GM21381 (cell line): ENCODE results near the gene METAP1D.
A peak's percentile ranks its signal among the peaks of the same experiment; 100 is the strongest.
"Not testable (repeated sequence)": the region's sequence is repeated elsewhere in the genome, so short reads cannot be mapped to it uniquely, and the experiment has no call there.

ENCODE experiments used
- ATAC-seq: cut with Tn5 transposase; IDR thresholded peaks from one replicate; pipeline ENCODE4 v1.9.1; 2021; ENCODE audit warnings: mild to moderate bottlenecking, moderate library complexity; ENCODE audit not compliant: unreplicated experiment

METAP1D gene

DNA sequence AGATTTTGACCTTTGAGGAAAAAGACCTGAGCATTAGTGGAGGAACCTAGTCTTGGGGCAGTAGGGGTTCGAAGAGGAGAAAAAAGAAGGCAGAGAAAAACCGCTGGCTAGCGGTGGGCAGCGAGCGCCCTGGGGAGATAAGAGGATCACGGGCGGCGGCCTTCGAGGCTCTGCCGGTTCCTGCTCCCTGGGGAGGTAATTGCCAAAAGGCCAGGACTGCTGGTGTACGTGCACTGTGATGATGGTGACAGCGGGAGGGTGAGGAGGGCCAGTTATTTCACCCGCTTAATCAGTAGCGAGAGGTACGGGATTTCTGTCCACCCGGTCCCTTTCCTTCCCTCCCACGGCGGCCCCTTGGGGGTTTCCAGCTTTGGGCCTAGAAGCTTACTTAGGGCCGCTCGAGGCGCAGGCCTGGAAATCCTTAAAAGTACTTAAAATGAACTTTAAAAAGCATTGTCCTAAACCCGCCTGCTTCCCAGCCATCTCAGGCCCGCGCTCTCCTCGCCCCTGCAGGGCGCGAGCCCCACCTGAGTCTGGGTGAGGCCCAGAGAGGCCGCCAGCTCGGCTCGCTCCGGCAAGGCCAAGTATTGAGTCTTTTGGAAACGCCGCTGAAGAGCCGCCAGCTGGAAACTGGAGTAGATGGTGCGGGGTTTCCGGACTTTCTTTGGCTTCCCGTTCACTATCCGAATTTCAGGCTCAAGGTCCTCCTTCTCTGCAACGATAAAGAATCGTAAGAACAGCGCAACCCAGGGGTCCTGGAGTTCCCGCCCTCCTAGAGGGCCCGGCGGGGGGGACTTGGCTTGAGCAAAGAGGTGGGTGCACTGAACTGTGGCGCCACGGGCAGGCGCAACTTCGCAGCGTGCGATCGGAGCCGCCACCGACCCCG lies 101.4 kb downstream of the METAP1D start:
- ATAC-seq = no peak

DNA sequence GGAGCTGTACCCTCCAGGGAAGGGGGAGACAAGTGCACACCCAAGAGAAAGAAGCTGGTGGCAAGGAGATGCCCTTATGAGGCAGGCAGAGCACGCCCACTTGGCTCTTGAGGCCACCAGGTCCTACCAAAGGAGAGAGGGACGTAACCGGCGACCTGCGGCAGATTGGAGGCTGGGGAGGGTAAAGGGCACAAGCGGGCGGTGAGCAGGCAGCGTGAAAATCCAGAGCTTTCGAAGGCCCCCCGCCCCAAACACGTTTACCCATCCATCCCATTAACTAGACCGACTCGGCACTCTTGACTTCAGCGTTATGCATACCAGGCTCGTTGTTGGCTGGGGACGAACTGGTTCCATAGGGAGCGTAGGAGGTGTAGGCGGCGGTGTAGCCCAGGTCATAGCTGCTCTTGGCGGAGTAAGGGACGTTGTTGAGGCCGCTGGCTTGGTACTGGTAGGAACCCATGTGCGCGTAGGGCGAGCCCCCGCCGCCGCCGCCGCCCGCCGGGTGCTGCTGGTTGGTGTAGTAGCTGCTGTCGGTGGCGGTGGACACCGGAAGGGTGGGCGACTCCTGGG lies 102.2 kb downstream of the METAP1D start:
- no peak for ATAC-seq

DNA sequence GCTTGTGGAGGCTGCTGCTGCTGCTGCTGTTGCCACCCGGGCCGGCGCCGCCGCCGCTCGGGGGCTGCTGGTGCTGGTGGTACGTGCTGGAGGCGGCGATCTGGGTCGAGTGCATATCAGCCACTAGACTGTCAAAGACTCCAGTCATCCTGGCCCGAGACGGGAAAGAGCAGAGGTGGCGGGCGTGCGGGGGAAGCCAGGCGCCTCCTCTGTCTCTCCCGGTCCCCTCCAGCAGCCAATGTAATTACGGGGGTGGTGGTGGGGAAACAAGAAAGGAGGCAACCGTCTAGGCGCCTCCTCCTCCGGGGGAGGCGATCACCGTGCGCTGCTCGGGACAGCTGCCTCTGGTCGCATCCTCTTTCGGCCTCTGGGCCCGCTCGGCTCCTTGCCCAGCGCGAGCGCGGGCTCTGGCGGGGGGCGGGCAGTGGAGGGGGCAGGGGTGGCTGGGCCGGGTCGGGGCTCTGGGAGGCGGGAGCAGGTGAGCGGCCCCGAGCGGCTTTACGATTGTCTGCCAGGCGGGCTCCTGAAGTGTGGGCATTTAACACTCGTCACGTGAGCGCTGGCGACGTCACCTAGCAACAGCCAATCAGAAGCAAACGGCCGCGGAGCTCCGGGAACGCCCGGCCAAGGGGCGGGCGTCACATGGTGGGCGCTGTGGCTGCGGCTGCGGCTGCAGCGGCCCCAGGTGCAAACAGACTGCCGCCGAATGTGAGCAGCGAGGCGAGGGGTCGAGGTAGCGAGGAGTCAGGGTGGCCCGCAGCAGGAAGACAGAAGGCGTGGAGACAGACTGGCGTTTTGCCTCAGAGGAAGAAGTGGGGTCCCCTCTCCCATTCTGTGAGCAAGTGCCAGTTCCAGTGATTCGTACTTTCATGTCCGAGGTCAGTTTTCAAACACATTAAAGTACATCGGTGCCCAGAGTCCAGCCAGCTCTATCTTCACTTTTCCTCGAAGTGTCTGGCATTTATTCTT lies 102.9 kb downstream of the METAP1D start, which contains the start of gene DLX2:
Gene DLX2, minus strand, starts transcription at position 510 of the 969 bp plus-strand sequence. Its CDS starts 362 bp downstream, at position 148.
- peak; percentile 63 for ATAC-seq

DNA sequence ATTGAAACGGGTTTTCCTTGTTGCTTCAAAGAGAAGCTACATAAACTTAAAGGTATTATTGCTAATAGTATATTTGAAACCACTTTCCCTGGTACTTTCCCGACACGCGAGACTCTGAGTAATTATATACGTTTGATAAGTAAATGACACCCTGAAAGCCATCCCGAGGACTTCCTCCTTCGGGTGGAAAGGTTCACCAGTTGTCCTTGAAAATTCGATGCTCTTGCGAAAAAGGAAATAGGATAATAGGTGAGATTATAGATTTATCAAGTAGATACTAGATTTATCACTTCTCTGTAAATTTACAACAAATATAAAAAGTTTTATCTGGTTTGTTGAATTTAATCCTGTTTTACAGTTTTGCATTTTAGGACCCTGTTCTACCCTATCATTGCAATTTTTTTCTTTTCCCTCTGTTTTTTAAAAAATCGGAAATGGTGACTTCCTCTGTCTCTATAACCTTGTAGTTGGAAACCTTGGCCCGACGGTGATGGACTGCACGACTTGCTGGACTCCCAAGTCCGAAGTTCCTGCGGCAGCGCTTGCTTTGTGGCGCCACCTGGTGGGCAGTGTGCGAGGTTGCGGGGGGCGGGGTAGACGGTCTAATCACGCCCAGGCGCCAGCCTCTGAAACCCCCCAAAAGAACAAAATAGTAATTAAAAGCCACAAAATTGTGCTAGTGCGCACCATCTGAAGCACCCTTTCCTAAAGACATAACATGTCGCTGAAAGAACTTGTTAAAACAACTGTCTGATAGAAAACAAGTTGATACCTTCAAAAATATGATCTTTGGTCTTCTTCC lies 103.9 kb downstream of the METAP1D start:
- no peak for ATAC-seq

DNA sequence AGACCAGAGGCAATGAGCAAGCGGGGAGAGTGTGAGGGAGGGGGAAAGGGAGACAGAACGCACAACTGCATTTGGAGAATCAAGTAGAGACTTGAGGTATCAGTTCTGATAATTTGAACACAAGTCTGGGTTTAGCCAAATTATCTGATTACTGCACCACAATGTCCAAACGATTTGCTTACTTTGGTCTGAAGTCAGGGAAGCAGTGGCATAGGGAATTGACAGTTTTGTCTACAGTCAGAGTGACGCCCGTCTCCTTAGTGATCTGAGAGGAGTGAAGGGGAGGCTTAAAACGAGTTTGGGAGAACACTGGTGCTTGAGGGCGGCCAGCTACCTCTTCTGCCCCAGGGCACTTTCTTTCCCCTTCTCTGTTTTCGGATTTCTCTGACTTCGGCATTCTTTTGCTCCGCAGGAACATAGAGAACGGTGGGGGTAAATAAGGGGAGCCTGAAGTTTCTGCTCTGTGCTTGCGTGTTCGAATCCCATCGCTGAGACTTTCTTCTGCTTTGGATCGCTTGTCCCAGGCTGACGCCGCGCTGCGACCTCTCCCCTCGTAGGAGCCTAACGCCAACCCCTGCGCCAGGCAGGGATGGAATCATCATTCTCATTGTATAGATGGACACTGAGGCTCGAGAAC lies 105.8 kb downstream of the METAP1D start:
- no peak for ATAC-seq

DNA sequence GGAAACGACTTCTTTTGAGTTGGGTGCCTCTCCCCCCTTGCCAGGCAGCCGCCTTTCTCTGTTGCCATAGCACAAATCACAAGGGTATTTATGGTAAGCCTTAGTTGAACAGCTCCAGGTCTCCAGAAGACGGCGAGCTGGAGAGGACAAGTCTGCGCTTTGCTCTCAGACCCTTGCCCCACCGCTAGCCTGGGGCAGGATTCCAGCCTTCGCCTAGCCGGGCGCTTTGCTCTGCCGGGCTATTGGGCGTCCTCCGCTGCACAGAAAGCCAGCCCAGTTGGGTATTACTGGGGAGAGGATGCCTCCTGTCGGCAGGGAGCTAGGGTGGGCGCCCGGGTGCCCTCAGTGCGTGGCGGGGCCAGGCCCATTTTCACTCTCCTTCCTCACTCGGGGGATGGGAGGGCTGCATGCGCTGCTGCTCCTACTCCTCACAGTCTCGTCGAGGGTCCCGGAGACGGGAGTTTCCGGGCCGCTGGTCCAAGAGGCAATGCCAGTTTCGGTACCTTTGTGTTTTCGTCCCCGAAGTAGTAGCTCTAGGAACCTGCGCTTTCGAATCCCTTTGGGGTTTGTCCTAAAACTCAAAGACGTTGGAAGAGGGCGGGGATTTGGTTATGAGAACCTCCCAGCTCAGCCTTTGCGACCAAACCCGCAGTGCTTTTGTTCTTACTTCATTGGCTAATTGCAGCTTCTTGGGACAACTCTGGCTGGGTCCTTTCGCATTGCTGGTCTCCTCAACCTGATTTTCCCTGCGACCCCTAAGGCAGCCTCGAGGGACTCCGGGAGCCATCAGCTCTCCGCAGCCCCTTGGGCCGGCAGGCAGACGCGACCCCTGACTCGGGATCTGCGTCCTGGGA lies 106.6 kb downstream of the METAP1D start:
- no peak for ATAC-seq

DNA sequence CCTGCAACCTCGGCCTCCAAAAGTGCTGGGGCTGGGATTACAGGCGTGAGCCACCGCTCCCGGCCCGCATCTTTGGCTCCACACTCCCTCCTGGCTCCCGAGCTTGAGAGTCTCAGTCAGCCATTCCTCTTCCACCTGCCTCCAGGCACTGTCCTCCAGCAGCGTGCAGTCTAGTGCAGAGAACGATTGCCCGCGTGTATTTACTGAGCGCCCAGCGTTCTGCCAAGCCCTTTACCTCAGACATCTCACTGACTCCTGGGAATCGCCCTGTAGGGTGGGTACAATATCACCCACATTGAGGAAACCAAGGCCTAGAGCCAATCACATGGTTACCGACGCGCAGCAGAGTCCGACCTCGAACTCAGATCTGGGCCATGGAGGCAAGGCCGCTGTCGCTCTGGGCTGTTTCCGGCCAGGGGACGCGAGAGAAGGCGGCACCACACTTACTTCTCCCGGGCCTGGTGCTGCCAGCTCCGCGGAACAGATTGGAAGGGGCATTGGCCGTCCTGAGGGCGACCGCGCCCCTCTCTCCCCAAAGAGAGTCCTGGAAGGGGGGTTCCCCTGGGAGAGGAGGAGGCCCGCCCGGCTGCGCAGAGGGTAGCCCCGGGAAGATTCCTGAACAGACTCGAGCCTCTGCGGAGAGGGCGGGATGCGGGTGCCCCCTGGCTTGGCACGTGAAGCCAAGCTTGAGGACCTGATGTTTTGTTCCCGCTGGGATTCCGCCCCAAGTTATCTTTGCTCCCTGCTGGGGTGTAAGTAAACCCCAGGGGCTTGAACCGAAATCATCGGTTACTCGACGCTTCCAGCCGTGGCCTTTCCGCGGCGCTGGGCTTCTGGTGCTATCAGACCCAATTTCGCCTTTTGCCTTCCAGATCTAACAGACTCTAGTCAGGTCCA lies 108.2 kb downstream of the METAP1D start:
- no peak for ATAC-seq

DNA sequence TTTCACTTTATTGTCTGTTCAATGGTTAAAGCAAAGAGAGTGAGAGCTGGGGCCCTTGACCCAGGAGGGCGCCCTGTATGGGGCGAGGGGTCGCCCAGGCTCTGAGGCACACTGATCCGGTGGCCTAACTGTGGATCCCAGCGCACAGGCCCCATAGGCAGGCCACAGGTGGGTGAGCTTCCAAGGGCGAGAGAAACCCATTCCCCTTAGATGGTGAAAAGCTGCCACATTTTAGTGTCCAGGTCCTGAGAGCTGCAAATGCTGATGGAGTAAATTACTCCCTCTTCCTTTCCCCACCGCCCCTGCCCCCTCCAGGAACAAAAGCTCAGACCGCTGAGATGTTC lies 108.8 kb downstream of the METAP1D start:
- no peak for ATAC-seq

DNA sequence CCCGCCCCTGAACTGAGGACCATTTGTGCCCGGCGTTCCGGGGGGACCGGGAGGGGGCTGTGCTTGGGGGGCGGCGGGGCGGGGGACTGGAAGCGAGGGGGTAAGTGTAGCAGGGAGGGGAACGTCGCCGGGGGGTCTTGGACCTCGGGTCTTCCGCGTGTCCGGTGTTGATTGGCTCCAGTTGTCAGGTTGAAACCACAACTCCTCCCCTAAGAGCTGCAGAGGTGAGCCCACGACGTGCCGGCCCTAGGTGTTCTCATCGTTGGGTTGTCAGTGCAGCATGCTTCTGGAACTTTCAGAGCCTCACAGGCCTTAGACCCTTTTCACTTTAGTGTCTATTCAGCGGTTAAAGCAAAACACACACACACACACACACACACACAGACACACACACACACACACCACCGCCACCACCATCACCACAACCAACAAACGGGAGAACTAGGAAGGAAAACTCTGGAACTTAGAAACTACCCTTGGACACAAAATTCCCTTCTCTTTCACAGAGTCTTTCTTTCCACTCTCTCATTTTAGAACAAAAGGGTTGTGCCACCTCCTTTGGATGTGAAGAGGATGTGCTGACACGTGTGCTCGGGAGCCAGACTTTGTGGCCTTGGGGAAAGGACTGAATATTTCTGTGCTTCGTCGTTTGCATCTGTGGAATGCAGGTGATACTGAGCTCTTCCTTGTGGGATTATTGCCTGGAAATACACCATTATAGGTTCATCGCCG lies 109.7 kb downstream of the METAP1D start:
- no peak for ATAC-seq

DNA sequence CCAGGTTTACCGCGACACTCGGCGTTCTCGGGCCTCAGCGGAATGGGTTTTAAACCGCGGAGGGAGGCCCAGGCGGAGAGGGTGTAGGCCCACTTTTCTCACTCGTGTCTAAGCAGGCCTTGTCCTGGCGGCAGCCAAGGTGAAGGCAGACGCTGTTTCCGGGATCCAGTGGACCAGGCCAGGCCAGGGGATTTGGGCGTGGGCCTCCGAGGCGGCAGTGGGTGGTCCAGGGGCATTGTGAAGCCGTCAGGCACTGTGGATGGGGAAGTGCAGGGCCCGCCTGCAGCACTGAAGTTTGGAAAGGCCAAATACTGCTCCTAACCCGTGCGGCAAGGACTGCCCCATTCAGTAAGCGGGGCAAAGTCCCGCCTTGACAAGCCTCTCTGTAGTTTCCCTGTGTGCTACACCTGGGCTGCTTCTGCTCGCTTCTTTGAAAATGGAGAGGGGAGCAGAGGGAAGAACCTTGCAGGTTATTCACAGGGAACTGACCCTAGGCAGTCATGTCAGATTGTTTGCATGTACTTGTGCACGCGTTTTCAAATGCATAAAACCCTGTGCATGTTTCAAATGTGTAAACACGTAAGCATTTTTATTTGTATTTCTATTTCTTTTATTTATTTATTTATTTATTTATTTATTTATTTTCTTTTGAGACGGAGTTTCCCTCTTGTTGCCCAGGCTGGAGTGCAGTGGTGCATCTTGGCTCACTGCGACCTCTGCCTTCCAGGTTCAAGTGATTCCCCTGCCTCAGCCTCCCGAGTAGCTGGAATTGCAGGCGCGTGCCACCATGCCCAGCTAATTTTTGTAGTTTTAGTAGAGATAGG lies 110.4 kb downstream of the METAP1D start:
- ATAC-seq = no peak

DNA sequence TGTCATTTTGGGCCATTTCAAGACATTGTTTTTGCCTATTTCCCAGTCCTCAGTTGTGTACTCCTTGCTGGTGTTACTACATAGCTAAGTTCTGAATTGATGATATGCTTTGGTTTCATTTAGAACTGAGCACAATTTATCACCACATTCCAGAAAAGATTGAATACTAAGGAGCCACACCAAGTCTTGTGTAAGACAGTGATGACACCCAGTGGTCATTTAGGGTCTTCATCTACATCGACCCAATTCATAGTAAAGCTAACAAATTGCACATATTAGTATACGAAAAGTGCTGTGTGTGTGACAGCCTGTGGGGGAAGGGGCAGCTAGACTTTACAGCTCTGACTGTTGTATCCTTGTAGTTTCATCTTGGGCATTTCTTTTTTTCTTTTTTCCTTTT lies 113.9 kb downstream of the METAP1D start:
- ATAC-seq = no peak

DNA sequence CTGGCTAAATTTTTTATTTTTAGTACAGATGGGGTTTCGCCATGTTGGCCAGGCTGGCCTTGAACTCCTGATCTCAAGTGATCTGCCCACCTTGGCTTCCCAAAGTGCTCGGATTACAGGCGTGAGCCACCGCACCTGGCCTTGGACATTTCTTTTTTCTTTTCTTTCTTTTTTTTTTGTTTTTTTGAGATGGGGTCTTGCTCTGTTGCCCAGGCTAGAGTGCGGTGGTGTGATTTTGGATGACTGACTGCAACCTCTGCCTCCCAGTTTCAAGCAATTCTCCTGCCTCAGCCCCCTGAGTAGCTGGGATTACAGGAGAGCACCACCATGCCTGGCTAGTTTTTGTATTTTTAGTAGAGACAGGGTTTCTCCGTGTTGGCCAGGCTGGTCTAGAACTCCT lies 114.4 kb downstream of the METAP1D start:
- ATAC-seq = not testable (repeated sequence)

DNA sequence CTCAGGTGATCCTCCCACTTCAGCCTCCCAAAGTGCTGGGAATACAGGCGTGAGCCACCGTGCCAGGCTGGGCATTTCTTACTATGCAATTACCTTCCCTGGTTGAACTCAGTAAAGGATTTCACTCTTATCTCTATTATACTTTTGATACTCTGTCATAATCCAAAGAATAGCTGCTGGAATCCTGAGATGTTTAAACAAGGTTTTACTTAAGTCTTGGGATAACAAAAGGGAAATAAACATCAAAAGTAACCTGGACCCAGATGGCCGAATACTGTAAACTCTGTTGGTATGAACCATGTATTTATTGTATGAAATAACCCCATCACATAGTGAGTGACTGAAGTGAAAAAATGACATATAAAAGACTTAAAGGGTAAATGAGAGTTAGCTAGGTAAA lies 114.8 kb downstream of the METAP1D start:
- no peak for ATAC-seq

DNA sequence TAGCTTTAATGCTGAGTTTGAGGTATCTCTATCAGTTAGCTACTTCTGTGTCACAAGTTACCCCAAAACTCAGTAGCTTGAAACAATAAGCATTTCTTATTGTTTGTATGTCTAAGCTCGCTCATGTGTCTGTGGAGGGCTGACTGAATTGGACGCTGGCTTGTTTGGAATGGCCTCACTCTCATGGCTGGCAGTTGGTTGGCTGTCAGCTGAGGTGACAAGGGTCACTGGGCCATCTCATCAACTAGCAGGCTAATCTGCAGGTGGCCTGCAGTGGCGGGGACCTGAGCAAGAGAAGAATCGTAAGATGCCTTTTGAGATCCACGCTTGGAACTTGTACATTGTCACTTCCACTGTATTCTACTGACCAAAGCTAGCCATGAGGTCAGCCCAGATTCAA lies 116.4 kb downstream of the METAP1D start:
- ATAC-seq = no peak

DNA sequence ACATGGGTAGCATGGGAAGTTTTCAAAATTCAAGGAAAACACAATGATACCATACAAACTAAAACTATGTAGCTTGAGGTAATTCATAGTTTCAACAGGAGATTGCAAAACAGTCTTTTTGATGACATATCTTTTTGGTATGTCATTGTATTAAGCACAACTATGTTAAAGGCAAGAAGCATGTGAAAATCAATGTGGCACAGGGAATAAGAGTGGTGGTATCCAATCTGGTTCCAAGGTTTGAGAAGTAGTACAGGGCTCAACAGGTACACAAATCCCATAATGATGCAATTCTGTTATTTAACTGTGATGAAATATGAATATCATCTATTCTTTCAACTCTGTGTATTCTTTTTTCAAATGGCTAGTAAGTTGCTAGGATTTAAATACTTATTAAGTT lies 119.3 kb downstream of the METAP1D start:
- no peak for ATAC-seq

DNA sequence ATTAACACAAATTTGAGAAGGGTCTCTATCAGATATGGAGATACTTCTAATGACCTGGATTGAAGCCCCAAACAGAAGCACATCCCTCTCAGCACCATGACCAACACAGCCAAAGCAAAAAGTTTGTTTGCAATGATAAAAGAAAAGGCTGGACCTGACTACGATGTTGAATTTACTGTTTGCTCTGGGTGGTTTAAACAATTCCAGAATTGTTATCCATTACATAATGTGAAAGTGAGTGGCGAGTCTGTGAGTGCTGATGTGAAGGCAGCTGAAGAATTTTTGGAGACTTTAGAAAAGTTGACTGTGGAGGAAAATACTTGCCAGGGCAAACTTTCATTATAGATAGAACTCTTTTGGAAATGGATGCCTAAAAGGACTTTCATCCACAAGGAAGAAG lies 120.4 kb downstream of the METAP1D start:
- ATAC-seq = no peak

DNA sequence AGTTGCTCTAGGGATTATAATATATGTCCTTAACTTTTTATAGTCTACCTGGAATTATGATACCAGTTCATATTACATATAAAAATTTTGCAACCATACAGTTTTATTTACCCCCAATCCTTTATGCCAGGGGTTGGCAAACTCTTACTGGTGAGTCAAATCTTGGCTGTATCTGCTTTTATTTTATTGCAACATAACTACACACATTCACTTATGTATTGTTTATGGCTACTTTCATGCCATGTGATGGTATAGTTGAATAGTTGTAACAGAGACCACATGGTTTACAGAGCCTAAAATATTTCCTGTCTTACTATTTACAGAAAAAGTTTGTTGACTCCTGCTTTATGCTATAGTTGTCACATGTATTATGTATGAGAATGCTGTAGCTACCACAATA lies 128.7 kb downstream of the METAP1D start:
- ATAC-seq = no peak
